GM10847 (cell line): ENCODE data around the gene TUBA3C.

Experiments used
- POLR2A ChIP-seq: IDR thresholded peaks from 2 replicates; pipeline ENCODE4 v1.6.1; 2011; ENCODE audit not compliant: insufficient read length; ENCODE audit errors: extremely low read depth

The TUBA3C gene

GRCh38 chr13:19181621-19182485 lies at the start of gene TUBA3C:
TSS of gene TUBA3C (minus strand) at chr13:19181824. CDS start at chr13:19181747, 77 bp downstream.
- TF ChIP-seq POLR2A, result no peak

DNA sequence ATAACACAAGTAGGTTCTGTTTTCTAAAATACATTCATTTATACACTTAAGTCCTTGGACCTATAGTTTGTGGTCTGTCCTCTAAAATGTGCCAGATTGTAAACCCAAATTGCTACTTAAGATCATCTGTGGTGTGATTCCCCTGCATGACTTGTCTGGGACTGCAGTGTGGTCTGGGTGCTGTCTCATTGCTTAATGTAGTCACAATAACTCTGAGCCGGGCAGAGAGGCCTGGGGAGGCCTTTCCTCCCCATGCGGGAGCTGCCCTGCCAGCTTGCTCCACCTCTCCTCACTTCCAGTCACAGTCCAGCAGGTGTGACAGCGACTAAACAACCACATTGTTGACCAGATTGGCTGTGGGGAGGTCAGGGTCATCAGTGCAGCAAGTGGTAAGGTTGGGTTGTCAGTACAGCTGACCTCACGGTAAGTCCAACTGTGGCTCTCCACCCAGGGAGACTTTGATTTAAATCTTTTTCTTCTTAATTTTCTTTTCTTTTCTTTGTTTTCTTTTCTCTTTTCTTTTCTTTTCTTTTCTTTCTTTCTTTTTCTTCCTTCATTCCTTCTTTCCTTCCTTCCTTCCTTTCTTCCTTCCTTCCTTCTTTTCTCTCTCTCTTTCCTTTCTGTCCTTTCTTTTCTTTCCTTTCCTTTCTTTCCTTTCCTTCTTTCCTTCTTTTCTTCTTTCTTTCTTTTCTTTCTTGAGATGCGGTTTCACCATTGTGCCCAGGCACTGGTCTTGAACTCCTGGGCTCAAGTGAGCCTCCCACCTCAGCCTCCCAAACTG lies 4.4 kb upstream of the TUBA3C start:
- no peak for TF ChIP-seq POLR2A

GRCh38 chr13:19185086-19185864 lies 3.7 kb upstream of the TUBA3C start:
- TF ChIP-seq POLR2A, result no peak

DNA sequence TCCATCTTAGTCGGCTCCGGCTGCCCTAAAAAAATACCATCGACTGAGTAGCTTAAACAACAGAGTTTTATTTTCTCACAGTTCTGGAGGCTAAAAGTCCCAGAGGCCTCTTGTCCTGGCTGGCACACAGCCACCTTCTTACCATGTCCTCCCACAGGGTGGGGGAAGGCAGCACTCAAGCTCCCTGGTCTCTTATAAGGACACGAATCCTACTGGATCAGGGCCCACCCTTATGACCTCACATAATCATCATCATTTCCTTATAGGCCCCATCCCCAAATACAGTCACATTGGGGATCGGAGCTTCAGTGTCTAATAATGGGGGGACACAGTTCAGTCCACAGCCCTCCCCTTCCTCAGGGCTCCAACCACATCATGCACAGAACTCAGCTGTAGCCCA lies 2.6 kb upstream of the TUBA3C start:
- no peak for TF ChIP-seq POLR2A

DNA sequence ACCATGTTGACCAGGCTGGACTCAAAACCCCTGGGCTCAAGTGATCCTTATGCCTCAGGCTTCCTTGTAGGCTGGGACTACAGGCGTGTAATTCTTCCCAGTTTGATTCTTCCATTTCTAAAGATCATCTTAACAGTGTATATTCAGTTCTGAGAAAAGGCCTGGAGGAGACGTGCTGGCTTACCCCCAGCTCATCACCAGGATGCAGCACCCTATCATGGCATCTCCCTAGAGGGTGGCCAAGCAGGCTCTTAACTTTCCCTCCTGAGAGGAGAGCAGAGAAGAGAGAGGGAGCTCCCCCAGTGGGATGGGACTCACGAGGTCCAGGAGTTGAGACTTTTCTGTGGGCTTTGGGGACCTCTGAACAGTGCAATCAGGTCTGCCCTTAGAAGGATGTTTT lies 2.1 kb upstream of the TUBA3C start:
- no peak for TF ChIP-seq POLR2A

DNA sequence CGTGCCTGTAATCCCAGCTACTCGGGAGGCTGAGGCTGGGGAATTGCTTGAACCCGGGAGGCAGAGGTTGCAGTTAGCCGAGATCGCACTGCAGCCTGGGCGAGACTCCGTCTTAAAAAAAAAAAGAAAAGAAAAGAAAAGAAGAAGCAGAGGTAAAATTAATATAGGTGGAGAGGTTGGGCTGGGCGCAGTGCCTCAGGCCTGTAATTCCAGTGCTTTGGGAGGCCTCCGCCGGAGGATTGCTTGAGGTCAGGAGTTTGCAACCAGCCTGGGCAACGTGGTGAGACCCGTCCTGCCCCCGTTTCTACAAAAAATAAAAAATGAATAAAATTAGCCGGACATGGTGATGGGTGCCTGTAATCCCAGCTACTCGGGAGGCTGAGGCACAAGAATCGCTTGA lies 912 bp upstream of the TUBA3C start:
- no peak for TF ChIP-seq POLR2A

DNA sequence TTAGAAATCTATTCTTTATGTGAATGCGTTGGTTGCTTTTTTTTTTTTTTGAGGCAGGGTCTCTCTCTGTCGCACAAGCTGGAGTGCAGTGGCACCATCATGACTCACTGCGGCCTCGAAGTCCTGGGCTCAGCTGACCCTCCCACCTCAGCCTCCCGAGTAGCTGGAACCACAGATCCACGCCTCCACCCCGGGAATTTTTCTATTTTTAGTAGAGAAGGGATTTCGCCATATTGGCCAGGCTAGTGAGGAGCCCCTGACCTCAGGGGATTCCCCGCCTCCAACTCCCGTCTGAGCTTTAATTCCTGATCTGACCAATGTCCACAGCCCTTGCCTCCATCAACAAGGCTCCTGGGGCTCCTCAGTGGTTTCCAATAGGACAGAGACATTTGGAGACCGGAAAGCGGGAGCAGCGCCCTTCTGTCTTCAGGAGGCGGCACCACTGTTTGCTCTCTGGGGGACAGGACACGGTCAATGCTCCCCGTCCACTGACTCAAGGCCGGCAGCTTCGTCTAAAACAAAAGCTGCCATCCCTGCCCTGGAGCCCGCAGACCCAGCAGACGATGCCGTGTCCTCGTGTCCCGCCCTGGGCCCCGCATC lies 503 bp downstream of the TUBA3C start:
- no peak for TF ChIP-seq POLR2A

DNA sequence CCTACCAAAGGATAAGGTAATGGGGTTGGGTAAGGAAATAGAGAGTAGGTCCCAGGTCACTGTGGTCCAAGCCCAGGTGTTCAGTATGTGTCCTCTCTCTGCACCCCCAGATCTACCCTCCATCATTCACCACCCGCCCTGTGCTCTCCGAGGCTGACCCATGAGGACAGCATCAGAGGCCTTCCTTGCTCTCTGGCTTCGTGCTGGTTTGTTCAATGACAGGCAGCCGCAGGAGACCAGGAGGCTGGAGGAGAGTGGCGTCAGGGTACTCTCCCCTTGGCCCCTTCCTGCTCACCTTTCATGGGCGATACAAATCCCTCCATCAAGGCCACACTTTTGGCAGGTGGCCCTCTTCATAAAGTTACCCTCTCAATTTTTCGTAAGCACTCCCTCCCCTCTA lies 1.7 kb downstream of the TUBA3C start:
- TF ChIP-seq POLR2A, result no peak

DNA sequence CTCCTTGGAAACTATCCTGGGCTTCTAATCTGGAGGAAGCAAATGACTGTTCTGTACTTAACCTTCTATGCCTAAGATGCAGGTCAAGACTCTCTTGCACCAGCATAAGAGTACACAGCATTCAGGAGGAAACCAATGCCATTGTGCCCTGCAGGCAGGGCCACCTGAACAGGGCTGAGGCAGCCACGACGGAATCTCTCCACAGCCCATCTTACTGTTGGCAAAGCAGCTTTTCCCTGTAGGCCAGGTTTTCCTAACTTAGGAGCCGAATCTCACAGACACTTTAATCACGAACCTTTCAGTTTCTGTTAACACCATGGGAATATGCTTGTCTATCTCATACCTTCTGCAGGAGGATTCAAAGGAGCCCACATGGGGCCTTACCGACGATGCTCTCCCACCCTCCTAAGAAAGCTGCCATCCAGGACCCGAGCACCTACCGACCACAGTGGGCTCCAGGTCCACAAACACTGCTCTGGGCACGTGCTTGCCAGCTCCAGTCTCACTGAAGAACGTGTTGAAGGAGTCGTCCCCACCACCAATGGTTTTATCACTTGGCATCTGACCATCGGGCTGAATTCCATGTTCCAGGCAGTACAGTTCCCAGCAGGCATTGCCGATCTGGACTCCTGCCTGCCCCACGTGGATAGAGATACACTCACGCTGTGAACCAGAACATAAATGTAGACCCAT lies 2.6 kb downstream of the TUBA3C start:
- TF ChIP-seq POLR2A, result no peak

DNA sequence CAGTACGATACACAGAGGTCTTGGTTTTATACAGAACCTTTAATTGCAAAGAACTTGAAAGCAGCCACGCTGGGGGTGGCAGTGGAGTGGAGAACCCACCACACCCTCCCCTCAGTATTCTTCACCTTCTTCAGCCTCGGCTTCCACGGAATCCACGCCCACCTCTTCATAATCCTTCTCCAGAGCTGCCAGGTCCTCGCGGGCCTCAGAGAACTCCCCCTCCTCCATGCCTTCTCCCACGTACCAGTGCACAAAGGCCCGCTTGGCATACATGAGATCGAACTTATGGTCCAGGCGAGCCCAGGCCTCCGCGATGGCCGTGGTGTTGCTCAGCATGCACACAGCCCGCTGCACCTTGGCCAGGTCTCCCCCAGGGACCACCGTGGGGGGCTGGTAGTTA lies 7.9 kb downstream of the TUBA3C start:
- no peak for TF ChIP-seq POLR2A

DNA sequence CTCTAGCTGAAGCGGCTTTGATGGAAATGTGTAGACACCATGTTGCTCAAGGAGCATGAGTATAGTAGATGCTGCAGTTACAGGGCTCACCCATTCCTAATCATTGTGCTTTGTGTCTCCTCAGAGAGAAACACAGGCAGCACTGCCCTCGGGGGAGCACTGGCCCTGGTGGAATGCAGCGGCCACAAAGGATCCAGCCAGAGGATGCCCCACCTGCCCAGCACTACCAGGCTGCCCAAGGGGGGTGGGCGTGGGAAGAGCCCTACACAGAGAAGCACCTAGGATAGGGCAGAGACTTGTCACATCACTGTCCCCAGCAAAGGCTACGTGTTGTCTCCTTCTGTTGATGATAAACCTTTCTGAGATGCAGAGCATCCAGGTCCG lies 9.0 kb downstream of the TUBA3C start:
- no peak for TF ChIP-seq POLR2A

DNA sequence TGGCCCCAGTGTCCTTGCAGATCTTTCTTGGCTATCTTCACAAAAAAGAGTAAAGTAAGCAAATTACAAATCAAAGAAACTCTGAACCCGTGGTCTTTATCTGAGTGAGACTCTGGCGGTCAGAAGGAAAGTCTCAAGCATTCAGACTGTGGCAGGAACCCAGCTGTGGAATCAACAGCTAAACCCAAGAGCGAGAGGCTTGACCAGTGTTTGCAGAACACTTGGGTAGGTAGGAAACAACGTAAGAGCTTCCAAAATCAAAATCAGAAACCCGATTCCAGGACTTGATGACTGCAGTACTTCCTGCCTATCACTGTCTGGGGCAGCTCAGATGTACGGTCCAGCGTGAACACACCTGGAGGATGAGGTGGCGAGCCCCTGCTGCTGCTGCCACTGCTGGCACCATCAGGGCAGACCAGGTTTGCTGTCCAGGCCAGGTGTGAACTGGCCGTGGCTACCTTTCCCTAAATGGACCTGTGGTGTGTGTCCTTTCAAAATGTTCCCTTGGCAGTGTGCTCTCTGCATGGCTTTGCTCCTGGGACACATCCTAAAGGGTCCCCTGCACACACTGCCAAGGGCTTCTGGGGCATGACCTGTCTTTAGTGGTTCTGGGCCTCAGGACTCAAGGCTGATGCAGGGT lies 9.5 kb downstream of the TUBA3C start:
- no peak for TF ChIP-seq POLR2A

DNA sequence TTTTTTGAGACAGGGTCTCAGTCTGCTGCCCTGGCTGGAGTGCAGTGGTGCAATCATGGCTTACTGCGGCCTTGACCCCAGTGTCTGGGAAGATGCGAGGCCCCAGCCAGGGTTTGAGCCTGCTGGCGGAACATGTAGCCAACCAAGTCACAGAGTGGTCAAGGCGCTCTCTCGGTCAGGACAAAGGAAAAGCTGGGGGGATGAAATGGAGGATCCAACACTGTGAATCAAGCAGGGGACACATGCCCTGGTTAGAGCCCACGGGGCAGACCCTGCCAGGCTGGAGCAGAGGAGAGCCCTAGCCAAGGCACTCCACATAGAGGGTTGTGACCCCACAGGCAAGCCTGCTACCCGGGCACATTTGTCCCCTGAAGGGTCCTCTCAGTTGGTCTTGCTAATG lies 10.1 kb downstream of the TUBA3C start:
- no peak for TF ChIP-seq POLR2A

GRCh38 chr13:19169991-19170390 lies 11.6 kb downstream of the TUBA3C start:
- TF ChIP-seq POLR2A, result no peak
